Keratinocyte (primary cell): Measurements from ENCODE around the gene SPATA20.

Experiments
- CTCF ChIP-seq, 3 experiments: IDR thresholded peaks in 1 of 3; conservative IDR thresholded peaks in 1 of 3; optimal IDR thresholded peaks in 1 of 3; 2 replicates in 2 of 3; 3 replicates in 1 of 3; pipeline versions ENCODE3 to v1.5.1; 2011; ENCODE audit warnings: low read length in 3 of 3, mild to moderate bottlenecking in 3 of 3, moderate library complexity in 2 of 3, control low read depth in 1 of 3, inconsistent platforms in 1 of 3; ENCODE audit not compliant: insufficient read depth in 2 of 3; ENCODE audit errors: extremely low read depth in 1 of 3
- EZH2 ChIP-seq: IDR thresholded peaks from one replicate; pipeline ENCODE4 v1.6.1; 2012; ENCODE audit warnings: inconsistent platforms, mild to moderate bottlenecking, low read length, moderate library complexity

- TF ChIP-seq CTCF (optimal IDR thresholded peaks at IDR 0.05 in 1 of 3, IDR thresholded peaks at IDR 0.05 in 1 of 3, conservative IDR thresholded peaks at IDR 0.05 in 1 of 3; ENCODE audit: extremely low read depth in 1 of 3, insufficient read depth in 2 of 3, low read length in 3 of 3), result no peak
- no peak for TF ChIP-seq EZH2
These were observed 48.7 kb upstream of the SPATA20 start for GRCh38 chr17:50498021-50498874.
